Subcutaneous abdominal adipose tissue (tissue), 5 donors: ENCODE measurements around the gene PTPN21.

Experiments used
- H3K27ac ChIP-seq: one replicate; pipeline ENCODE4 v1.7.0; 2013; ENCODE audit warnings: low read depth, mild to moderate bottlenecking, inconsistent platforms, low read length, moderate library complexity
- H3K27me3 ChIP-seq, 5 donors: one replicate each; pipeline ENCODE4 v1.7.0; 2013; ENCODE audit warnings: low read length in 5 of 5, inconsistent platforms in 1 of 5; ENCODE audit not compliant: control insufficient read depth in 5 of 5, insufficient read depth in 4 of 5
- H3K36me3 ChIP-seq, 5 donors: one replicate each; pipeline ENCODE4 v1.7.0; 2013; ENCODE audit warnings: low read length in 5 of 5; ENCODE audit not compliant: control insufficient read depth in 5 of 5, insufficient read depth in 5 of 5
- H3K4me1 ChIP-seq, 5 donors: one replicate each; pipeline ENCODE4 v1.7.0; 2013; ENCODE audit warnings: low read length in 5 of 5, mild to moderate bottlenecking in 3 of 5, moderate library complexity in 1 of 5; ENCODE audit not compliant: control insufficient read depth in 5 of 5, insufficient read depth in 5 of 5
- H3K4me3 ChIP-seq, 5 donors: one replicate each; pipeline ENCODE4 v1.7.0; 2013; ENCODE audit warnings: low read length in 5 of 5, low read depth in 1 of 5
- H3K9ac ChIP-seq, 5 donors: one replicate each; pipeline ENCODE4 v1.7.0; 2013; ENCODE audit warnings: low read length in 5 of 5, mild to moderate bottlenecking in 4 of 5, moderate library complexity in 3 of 5
- H3K9me3 ChIP-seq, 5 donors: one replicate each; pipeline ENCODE4 v1.7.0; 2013; ENCODE audit warnings: low read length in 5 of 5; ENCODE audit not compliant: control insufficient read depth in 5 of 5
- donor health status: healthy.
- donor health status: healthy.
- donor health status: healthy.
- donor health status: healthy.
- donor health status: healthy.

PTPN21 gene

DNA sequence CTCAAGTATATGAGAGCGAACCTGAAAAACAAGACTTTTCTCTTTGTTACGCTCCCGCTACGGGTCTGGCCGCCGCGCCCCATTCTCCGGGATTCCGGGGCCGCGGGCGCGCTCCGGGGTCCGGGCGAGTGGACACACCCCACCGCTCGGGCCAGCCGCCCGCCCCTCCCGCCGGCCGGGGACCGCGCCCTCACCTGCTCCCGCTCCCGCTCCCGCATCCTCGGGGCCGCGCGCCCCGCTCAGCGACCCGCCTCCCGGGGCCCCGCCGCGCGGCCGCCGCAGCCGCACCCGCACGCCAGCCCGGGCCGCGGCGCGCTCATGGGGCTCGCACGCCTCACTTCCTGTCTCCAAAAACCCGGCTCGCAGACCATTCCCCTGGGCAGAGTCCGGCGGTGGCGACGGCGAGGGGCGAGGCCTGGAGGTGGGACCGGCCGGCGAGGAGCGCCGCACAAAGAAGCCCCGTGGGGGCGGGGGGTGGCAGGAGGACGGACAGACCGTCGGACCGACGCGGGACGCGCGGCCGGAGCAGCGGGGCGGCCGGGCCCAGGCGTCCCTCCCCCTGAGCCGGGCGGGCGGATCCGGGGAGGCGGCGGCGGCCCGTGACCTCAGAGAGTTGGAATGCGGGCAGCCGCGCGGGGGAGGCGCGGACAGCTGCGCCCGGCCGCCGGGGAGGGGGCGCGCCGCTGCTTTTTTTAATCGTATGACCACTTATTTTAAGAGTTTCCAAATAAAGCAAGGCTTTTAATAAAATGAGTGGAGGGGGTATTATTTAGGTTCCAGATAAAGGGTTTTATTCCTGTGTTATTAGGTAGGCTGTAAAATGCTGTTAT, at the start of gene PTPN21:
Gene PTPN21 (minus strand): TSS at position 551 of the 830 bp plus-strand sequence. CDS start 4,590 bp downstream, outside the sequence.
- H3K4me1 ChIP-seq, result peaks cover 4 to 51% (median 45%) of the 10 kb centered on the region in 5 donors
- peak within 1 kb of the TSS; percentile 71 to 86 (median 80) for H3K9ac ChIP-seq
- H3K4me3 ChIP-seq, result peak within 1 kb of the TSS; percentile 79 to 88 (median 86)
- peaks cover 0 to 4% (median 0%) of the 10 kb centered on the region in 5 donors for H3K36me3 ChIP-seq
- peak within 1 kb of the TSS; percentile 79 for H3K27ac ChIP-seq
- H3K27me3 ChIP-seq, result no peaks in the 10 kb centered on the region
- no peaks in the 10 kb centered on the region for H3K9me3 ChIP-seq

DNA sequence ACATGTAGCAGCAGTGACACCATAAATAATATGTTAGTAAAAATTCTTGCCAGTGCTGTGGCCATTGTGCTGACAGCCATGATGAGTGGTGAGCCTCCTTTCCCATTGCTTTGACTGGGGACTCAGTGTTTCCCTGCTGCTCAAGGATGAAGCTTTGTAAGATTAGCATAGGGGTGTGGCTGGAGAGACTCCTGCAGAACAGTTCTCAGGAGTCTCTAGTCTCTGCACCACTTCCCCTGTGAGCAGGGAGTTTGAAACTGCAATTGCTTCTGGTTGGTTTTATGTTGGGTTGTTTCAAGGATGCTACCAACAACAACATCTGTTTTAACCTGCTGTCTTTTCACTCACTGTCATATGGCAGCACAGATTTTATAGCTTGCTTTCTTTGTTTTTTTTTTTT, 49.4 kb upstream of the PTPN21 start:
- no peak overlapping the region for H3K9ac ChIP-seq
- H3K36me3 ChIP-seq, result peaks cover 53 to 96% (median 87%) of the 10 kb centered on the region in 5 donors
- H3K4me1 ChIP-seq, result no peaks in the 10 kb centered on the region
- no peak overlapping the region for H3K4me3 ChIP-seq
- no peaks in the 10 kb centered on the region for H3K27me3 ChIP-seq
- no peak overlapping the region for H3K27ac ChIP-seq
- no peaks in the 10 kb centered on the region for H3K9me3 ChIP-seq

DNA sequence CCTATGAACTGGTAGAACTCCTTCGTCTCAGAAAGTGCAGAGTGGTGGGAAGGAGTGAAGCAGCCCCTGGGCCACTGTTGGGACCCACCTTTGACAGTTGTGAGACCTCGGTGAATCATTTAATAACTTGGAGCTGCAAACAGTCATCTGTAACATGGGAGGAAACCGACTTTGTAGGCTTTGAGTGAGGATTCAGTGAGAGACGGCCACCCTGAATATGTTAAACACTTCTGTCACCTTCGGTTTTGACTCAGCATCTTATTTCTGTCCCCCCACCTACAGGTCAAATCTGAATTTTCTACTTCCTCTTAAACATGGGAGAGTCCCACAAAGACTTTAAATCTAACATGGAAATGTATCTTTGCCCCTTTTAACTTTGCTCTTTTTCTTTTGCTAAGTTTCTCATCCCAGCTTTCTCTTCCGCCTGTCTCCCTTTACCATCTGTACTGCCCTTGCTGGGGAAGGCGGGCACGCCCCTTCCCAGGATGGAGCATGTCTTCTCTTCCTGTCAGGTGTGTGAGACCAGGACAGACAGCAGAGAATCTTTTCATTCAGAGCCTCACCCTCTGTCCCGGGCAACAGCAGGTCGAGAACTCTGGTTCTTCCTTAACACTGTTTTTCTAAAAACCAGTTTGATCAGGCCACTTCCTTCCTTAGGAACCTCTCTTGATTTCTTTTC, 45.1 kb upstream of the PTPN21 start:
- Histone ChIP-seq H3K27ac (no peak overlapping the region), H3K4me3 (no peak overlapping the region), H3K36me3 (peaks cover 54 to 93% (median 87%) of the 10 kb centered on the region in 5 donors), H3K27me3 (no peaks in the 10 kb centered on the region), H3K9me3 (no peaks in the 10 kb centered on the region), H3K9ac (no peak overlapping the region), H3K4me1 (no peaks in the 10 kb centered on the region)

DNA sequence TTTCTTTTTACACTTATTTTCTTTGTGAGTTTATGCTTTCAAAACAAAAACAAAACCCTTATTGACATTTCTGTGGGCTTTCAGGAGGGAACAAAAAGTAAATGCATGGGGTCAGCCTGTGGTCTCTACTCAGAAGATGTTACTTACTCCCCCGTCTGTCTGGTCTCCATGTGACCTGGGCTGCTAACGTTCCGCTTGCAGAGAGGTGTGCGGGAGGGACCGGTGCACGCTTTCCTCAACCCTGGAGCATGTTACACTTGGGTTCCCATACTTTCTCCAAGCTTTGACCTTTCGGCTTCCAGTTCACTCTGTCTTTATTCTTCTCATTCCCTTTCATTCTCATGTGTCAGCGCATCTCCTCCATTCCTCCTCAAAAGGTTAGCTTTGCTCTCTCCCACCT, 44.5 kb upstream of the PTPN21 start:
- Histone ChIP-seq H3K36me3 (peaks cover 57 to 91% (median 88%) of the 10 kb centered on the region in 5 donors), H3K4me3 (no peak overlapping the region), H3K9ac (no peak overlapping the region), H3K27me3 (no peaks in the 10 kb centered on the region), H3K27ac (no peak overlapping the region), H3K9me3 (no peaks in the 10 kb centered on the region), H3K4me1 (no peaks in the 10 kb centered on the region)

DNA sequence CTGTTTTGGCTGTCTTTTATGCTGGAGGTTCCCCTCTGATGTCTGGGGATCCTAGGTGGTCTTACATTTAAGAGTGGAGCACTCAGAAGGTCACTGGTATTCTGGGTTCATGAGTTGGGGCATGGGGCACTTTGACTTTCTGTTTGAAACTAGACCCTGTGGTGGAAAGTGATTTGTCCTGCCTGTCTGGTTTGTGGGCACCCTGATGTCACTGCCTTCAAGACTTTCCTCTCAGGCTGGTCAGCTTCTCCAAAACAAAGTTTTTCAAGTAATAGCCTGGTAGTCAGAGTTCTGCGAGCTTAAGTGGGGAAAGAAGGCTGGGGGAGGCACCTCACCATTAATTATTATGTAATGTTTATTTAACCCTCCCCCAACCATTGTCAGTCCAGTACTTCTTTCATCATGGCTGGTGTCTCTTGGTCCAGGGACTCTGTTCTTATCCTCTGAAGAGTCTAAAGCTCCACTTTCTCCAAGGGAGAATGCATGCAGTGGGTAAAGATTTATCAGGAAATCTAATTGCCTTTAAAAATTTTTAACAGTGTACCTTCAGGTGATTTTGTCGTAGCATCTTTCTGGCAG, 43.4 kb upstream of the PTPN21 start:
- H3K36me3 ChIP-seq, result peaks cover 54 to 90% (median 76%) of the 10 kb centered on the region in 5 donors

DNA sequence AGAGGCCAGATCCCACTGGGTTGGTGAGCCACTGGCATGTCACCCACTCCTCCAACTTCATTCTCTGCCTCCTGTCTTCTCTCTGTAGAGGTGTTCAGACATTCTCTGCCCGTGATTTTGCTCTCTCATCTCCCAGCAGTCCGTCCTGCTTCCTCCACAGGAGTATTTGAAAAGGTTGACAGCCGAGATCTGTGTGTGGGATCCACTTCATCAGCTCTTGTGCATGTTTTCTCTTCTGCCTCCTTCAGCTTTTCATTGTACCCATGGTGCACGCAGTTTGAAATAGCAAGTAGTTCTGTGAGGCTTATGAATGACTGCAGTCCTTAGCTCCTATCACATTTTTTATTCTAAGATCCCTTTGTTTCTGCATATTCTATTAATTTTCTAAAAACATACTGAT, 42.8 kb upstream of the PTPN21 start:
- H3K27ac ChIP-seq, result no peak overlapping the region
- H3K9ac ChIP-seq, result no peak overlapping the region
- H3K4me1 ChIP-seq, result no peaks in the 10 kb centered on the region
- H3K4me3 ChIP-seq, result no peak overlapping the region
- H3K9me3 ChIP-seq, result no peaks in the 10 kb centered on the region
- no peaks in the 10 kb centered on the region for H3K27me3 ChIP-seq
- H3K36me3 ChIP-seq, result peaks cover 51 to 86% (median 70%) of the 10 kb centered on the region in 5 donors

More for the DNA sequence above, 43.4 kb upstream of the PTPN21 start:
- no peaks in the 10 kb centered on the region for H3K4me1 ChIP-seq
- no peak overlapping the region for H3K9ac ChIP-seq
- no peaks in the 10 kb centered on the region for H3K27me3 ChIP-seq
- no peak overlapping the region for H3K27ac ChIP-seq
- no peak overlapping the region for H3K4me3 ChIP-seq
- no peaks in the 10 kb centered on the region for H3K9me3 ChIP-seq

DNA sequence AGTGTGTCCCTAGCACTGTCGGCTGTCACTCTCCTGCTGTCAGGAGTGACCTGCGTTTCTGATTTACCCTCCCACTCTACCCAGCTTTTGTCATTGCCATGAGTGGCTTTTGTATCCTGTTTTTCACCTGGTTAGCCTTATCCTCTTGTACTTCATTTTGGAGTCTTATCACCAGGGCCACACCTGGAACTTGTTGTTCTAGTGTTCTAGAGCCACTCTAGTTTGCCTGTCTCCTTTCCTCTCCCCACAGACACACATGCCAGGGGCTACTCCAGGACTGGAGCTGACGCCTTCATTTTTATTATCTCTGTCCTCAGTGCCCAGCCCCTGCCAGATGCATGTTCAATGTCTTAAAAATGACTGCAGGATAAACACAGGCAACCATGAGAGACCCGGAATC, 42.2 kb upstream of the PTPN21 start:
- H3K9ac ChIP-seq, result no peak overlapping the region
- no peak overlapping the region for H3K4me3 ChIP-seq
- H3K4me1 ChIP-seq, result no peaks in the 10 kb centered on the region
- no peak overlapping the region for H3K27ac ChIP-seq
- H3K9me3 ChIP-seq, result no peaks in the 10 kb centered on the region
- no peaks in the 10 kb centered on the region for H3K27me3 ChIP-seq
- H3K36me3 ChIP-seq, result peaks cover 48 to 80% (median 65%) of the 10 kb centered on the region in 5 donors

DNA sequence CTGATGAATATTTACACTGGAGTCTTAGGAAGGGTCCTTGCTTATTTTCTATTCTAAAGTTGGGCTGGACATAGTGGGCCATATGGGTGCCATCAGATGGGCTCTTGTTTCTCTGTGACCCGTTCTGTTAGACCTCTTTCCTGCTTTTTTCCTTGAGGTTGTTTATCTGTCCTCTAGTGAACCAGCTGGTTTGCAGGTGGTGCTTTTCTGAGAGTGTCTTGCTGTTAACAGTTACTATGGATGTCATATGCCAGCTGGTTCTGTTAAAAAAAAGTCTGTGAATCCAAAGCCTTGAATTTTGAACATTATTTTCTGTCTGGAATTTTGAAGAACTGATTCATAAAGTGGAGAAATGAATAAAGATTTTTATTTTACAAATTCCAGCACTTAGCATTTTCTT, 37.2 kb upstream of the PTPN21 start:
- no peak overlapping the region for H3K27ac ChIP-seq
- H3K9ac ChIP-seq, result no peak overlapping the region
- peaks cover 38 to 70% (median 54%) of the 10 kb centered on the region in 5 donors for H3K36me3 ChIP-seq
- no peaks in the 10 kb centered on the region for H3K27me3 ChIP-seq
- H3K4me3 ChIP-seq, result no peak overlapping the region
- no peaks in the 10 kb centered on the region for H3K4me1 ChIP-seq
- no peaks in the 10 kb centered on the region for H3K9me3 ChIP-seq

DNA sequence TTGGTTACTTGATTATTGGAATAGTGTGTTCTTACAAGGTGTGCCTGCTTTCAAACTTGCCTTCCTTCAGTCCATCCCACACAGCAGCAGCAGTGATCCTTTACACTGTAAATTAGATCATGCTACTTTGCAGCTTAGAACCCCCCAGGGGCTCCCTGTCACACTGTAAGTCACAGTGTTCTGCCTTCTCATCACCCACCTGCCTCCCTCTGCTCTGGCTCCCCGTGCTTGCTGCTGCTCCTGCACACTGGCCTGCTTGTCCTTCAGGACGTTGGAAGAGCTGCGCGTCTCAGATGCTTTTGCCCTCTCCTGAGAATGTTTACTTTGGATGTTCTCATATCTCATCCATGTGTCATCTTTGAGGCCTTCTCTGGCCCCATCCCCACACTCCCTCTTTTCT, 35.4 kb upstream of the PTPN21 start:
- no peaks in the 10 kb centered on the region for H3K4me1 ChIP-seq
- H3K9ac ChIP-seq, result no peak overlapping the region
- no peaks in the 10 kb centered on the region for H3K9me3 ChIP-seq
- no peaks in the 10 kb centered on the region for H3K27me3 ChIP-seq
- no peak overlapping the region for H3K4me3 ChIP-seq
- no peak overlapping the region for H3K27ac ChIP-seq
- H3K36me3 ChIP-seq, result peaks cover 34 to 75% (median 52%) of the 10 kb centered on the region in 5 donors

DNA sequence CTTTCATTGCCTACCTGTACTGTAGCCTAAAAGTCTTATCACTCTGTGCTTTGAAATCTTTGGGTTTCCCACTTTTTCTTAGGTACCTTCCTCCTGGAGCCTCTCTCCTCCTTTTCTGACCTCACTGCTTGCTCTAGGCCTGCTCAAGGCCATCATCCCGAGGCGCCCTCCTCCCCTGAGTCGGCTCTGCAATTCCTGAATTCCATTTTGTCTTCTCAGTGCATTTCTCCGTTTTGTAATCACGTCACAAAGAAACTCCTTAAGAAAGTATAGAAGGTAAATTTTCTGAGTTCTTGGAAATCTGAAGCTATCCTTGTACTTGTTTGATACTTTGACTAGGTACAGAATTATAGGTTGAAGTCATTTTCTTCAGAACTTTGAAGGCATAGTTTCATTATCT, 33.3 kb upstream of the PTPN21 start:
- H3K4me1 ChIP-seq, result no peaks in the 10 kb centered on the region
- H3K27me3 ChIP-seq, result no peaks in the 10 kb centered on the region
- H3K9me3 ChIP-seq, result no peaks in the 10 kb centered on the region
- H3K4me3 ChIP-seq, result no peak overlapping the region
- no peak overlapping the region for H3K27ac ChIP-seq
- H3K36me3 ChIP-seq, result peaks cover 37 to 74% (median 43%) of the 10 kb centered on the region in 5 donors
- no peak overlapping the region for H3K9ac ChIP-seq
